Testis (tissue), 2 donors: ENCODE measurements around the gene HOXA13.

Experiments
- POLR2A ChIP-seq: fragments of 450-650 bp; IDR thresholded peaks from one replicate; pipeline ENCODE4 v1.6.1; 2017; ENCODE audit warnings: antibody characterized with exemption, mild to moderate bottlenecking, moderate library complexity
- TF ChIP-seq, protein P1 (sequence below), 3 experiments: fragments of 450-650 bp in 2 of 3; fragments of 200-600 bp in 1 of 3; sonication (generic) in 1 of 3; IDR thresholded peaks; one replicate each; pipeline ENCODE4 v1.5.1; 2016 to 2019; ENCODE audit warnings: antibody characterized with exemption in 3 of 3, mild to moderate bottlenecking in 2 of 3, moderate library complexity in 1 of 3

DNA sequence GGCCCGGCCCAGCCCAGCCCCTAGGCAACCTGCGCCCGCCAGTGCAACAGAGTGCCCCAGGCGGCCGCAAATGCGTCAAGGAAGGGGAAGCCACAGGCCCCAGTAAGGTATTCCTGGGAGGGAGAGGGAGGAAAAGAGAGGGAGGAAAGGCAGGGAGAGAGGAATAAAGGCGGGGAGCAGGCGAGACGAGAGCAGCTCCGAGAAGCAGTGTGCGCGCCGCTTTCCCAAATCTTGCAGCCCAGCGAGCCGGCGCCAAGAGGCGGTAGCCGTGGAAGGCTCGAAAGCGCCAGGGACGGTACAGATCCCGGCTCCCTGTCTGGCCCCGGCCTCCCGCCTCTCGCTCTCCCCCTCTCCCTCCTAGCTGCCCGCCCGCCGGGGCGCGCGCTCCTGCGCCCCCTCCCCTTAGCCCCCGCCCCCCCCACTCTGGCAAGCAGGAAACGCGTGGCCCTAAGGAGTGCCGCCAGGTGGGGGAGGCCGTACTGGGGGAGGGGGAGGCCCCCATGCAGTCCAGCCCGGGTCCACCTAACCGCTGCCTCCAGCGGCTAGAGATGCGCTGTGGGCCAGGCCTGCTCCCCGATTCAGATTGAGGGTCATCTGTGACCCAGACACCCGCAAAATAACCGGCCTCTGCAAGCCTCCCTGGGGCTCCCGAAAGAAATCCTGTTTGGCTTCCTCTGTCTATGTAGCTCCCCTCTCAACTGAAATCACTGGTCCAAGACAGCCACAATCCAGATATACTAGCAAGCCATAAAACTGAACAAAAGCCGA lies 30.0 kb downstream of the HOXA13 start:
- TF ChIP-seq, protein P1, sequence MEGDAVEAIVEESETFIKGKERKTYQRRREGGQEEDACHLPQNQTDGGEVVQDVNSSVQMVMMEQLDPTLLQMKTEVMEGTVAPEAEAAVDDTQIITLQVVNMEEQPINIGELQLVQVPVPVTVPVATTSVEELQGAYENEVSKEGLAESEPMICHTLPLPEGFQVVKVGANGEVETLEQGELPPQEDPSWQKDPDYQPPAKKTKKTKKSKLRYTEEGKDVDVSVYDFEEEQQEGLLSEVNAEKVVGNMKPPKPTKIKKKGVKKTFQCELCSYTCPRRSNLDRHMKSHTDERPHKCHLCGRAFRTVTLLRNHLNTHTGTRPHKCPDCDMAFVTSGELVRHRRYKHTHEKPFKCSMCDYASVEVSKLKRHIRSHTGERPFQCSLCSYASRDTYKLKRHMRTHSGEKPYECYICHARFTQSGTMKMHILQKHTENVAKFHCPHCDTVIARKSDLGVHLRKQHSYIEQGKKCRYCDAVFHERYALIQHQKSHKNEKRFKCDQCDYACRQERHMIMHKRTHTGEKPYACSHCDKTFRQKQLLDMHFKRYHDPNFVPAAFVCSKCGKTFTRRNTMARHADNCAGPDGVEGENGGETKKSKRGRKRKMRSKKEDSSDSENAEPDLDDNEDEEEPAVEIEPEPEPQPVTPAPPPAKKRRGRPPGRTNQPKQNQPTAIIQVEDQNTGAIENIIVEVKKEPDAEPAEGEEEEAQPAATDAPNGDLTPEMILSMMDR (IDR thresholded peaks at IDR 0.05): no peak
- TF ChIP-seq POLR2A: no peak
